Measurements from ENCODE around the gene TM6SF1.

The TM6SF1 gene

GRCh38 chr15:83118291-83118827 is 10.9 kb downstream of the TM6SF1 start:
- no peak overlapping the region for H3K4me3 ChIP-seq (ENCODE audit: low read length)
- no peak for TF ChIP-seq CTCF (conservative IDR thresholded peaks at IDR 0.05; ENCODE audit: low read length)
- DNase-seq (ENCODE audit: low read depth): no peak

- no peak overlapping the region for H3K4me3 ChIP-seq (ENCODE audit: low read length)
- DNase-seq (ENCODE audit: low read depth): no peak
- no peak for TF ChIP-seq CTCF (conservative IDR thresholded peaks at IDR 0.05; ENCODE audit: low read length)
Measured at GRCh38 chr15:83118968-83119367, 11.5 kb downstream of the TM6SF1 start.

GRCh38 chr15:83119968-83120581 is 12.6 kb downstream of the TM6SF1 start:
- no peak for DNase-seq (ENCODE audit: low read depth)
- no peak overlapping the region for H3K4me3 ChIP-seq (ENCODE audit: low read length)
- no peak for TF ChIP-seq CTCF (conservative IDR thresholded peaks at IDR 0.05; ENCODE audit: low read length)

- DNase-seq (ENCODE audit: low read depth): no peak
- no peak for TF ChIP-seq CTCF (conservative IDR thresholded peaks at IDR 0.05; ENCODE audit: low read length)
- H3K4me3 ChIP-seq (ENCODE audit: low read length): no peak overlapping the region
Measured at GRCh38 chr15:83123529-83123928, 16.1 kb downstream of the TM6SF1 start.

- H3K4me3 ChIP-seq (ENCODE audit: low read length): no peak overlapping the region
- DNase-seq (ENCODE audit: low read depth): no peak
- TF ChIP-seq CTCF (conservative IDR thresholded peaks at IDR 0.05; ENCODE audit: low read length): no peak
Measured at GRCh38 chr15:83127547-83128150, 20.2 kb downstream of the TM6SF1 start.

- H3K4me3 ChIP-seq (ENCODE audit: low read length): no peak overlapping the region
- no peak for DNase-seq (ENCODE audit: low read depth)
- no peak for TF ChIP-seq CTCF (conservative IDR thresholded peaks at IDR 0.05; ENCODE audit: low read length)
Measured at GRCh38 chr15:83129791-83130190, 22.3 kb downstream of the TM6SF1 start.
